ENCODE measurements around the gene TIAM1. TPM values are rescaled to one million over a fixed set of nuclear protein-coding genes. Genes with fewer than 3 reads are reported as not detected.

Gene TIAM1
- total RNA-seq, 4 donors from 2014 or later: 5.4 to 10.6 (median 6.0) TPM

DNA sequence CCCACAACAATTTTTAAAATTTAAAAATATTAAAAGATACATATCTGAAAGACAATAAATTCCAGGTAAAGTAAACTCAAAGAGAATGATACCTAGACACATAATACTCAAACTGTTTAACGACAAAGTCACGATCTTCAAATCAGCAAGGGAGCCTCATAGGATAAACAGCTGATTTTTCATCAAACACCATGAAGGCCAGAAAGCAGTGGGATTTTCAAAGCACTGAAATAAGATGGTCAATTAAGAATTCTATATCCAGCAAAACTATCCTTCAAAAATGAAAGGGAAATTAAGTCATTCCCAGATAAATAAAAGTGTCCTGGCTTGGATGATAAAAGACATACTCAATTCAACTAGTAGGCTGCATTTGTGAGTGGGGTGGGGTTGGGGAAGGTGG, 100.5 kb downstream of the TIAM1 start:
- Histone ChIP-seq H3K27ac (replicated peaks in 1 of 4) (no peak overlapping the region), H3K36me3 (no peaks in the 10 kb centered on the region), H3K9me3 (peaks cover 0 to 38% (median 15%) of the 10 kb centered on the region in 4 donors), H3K27me3 (no peaks in the 10 kb centered on the region), H3K4me1 (no peaks in the 10 kb centered on the region), H3K4me3 (no peak overlapping the region)
- DNase-seq (ENCODE audit: extremely low spot score): no peak
- intact Hi-C loops (cut with DNase I): no loop called here
- WGBS: 96% methylated on average over 2 of the region's 2 CpGs
- no peak for TF ChIP-seq POLR2AphosphoS5 (IDR thresholded peaks at IDR 0.05)
- no peak for TF ChIP-seq EP300 (IDR thresholded peaks at IDR 0.05)
- TF ChIP-seq POLR2A (IDR thresholded peaks at IDR 0.05; ENCODE audit: low read depth): no peak
- TF ChIP-seq, protein P1, sequence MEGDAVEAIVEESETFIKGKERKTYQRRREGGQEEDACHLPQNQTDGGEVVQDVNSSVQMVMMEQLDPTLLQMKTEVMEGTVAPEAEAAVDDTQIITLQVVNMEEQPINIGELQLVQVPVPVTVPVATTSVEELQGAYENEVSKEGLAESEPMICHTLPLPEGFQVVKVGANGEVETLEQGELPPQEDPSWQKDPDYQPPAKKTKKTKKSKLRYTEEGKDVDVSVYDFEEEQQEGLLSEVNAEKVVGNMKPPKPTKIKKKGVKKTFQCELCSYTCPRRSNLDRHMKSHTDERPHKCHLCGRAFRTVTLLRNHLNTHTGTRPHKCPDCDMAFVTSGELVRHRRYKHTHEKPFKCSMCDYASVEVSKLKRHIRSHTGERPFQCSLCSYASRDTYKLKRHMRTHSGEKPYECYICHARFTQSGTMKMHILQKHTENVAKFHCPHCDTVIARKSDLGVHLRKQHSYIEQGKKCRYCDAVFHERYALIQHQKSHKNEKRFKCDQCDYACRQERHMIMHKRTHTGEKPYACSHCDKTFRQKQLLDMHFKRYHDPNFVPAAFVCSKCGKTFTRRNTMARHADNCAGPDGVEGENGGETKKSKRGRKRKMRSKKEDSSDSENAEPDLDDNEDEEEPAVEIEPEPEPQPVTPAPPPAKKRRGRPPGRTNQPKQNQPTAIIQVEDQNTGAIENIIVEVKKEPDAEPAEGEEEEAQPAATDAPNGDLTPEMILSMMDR (IDR thresholded peaks at IDR 0.05): no peak

DNA sequence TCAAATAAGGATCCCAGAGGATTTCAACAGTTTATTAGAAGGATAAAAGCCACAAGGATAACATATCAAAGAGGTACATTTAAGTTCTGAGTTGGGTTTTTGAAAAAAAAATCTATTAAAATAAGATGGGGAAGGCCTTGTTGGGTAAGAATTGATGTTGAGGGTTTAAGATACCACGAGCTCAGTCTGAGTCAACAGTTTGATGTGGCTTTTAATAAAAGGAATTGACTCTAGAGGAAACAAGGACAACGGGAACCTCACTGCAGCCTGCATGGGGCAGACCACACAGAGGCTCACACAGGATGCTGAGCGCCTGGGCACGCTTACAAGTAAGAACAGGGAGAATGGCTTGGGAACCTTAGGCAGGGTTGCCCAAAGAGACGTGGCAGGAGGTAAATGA, 107.5 kb downstream of the TIAM1 start:
- peaks cover 0 to 21% (median 10%) of the 10 kb centered on the region in 4 donors for H3K9me3 ChIP-seq
- intact Hi-C loops (cut with DNase I): no loop called here
- DNase-seq (ENCODE audit: extremely low spot score): no peak

DNA sequence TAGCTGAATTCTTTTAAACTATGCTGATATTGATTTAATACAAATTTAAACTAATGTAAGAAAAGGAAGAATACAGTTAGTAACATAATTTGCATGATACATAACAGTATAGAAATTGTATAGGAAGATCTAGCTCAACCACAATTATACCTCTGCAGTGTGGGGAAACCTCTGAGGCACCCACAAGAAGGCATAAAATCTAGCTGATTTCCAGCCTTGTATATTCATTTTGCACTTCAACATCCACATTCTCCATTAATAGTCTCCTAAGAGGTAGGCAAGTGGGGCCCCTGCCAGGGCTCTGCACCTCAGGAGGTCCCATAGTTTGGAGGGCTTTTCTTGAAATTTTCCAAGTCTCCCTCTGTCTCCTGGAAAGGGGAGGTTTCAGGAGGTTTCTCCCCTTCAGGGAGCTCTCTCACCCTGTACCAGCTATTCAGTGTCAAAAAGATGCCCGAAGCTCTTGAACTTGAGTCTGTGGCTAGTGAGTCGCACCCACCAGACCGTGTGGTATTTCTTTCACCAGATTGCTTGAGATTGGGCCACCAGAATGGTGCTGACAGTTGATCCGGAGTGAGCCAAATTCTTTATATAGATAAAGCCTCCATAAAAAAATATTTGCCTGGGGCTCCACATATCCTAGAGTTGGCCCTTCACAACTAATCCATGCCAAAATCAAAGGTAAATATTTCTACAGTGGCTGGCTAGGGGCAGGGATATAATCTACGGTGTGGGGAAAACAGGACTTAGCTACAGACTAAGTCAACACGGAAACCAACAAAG, 108.2 kb downstream of the TIAM1 start:
- H3K36me3 ChIP-seq: no peaks in the 10 kb centered on the region
- H3K27ac ChIP-seq (replicated peaks in 1 of 4): no peak overlapping the region
- 84% methylated on average over 6 of the region's 6 CpGs for WGBS
- TF ChIP-seq EP300 (IDR thresholded peaks at IDR 0.05) (no peak), POLR2A (IDR thresholded peaks at IDR 0.05; ENCODE audit: low read depth) (no peak), POLR2AphosphoS5 (IDR thresholded peaks at IDR 0.05) (no peak)
- TF ChIP-seq, protein P1 (IDR thresholded peaks at IDR 0.05): no peak
- intact Hi-C loops (cut with DNase I): no loop called here
- no peak overlapping the region for H3K4me3 ChIP-seq
- H3K4me1 ChIP-seq: no peaks in the 10 kb centered on the region
- H3K27me3 ChIP-seq: no peaks in the 10 kb centered on the region
- no peak for DNase-seq (ENCODE audit: extremely low spot score)
- H3K9me3 ChIP-seq: peaks cover 0 to 18% (median 8%) of the 10 kb centered on the region in 4 donors

More for the DNA sequence above, 107.5 kb downstream of the TIAM1 start:
- TF ChIP-seq EP300 (IDR thresholded peaks at IDR 0.05): no peak
- TF ChIP-seq POLR2AphosphoS5 (IDR thresholded peaks at IDR 0.05): no peak
- TF ChIP-seq, protein P1 (IDR thresholded peaks at IDR 0.05): no peak
- Histone ChIP-seq H3K4me1 (no peaks in the 10 kb centered on the region), H3K4me3 (no peak overlapping the region), H3K27ac (replicated peaks in 1 of 4) (no peak overlapping the region), H3K36me3 (no peaks in the 10 kb centered on the region), H3K27me3 (no peaks in the 10 kb centered on the region)
- 82% methylated on average over 5 of the region's 5 CpGs for WGBS

DNA sequence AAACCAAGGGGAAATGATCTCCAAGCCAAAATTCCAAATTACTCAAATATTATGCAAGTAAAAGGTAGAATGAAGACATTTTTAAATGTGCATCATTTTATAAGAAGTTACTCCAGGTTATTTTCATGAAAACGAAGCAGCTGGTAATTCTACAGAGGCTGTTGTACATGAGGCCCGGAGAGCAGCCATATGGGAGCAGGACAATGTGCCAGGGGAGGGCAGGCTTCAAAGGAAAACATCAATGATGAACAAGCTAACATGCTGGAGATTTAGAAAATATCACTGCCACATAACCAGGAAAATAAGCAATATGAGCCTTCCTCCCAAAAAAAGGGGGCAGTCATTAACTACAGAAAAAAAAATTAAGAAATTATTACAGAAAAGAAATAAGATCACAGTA, 109.1 kb downstream of the TIAM1 start:
- Histone ChIP-seq H3K9me3 (peaks cover 0 to 8% (median 2%) of the 10 kb centered on the region in 4 donors), H3K4me1 (no peaks in the 10 kb centered on the region), H3K27me3 (no peaks in the 10 kb centered on the region), H3K36me3 (no peaks in the 10 kb centered on the region), H3K27ac (replicated peaks in 1 of 4) (no peak overlapping the region), H3K4me3 (no peak overlapping the region)
- intact Hi-C loops (cut with DNase I): no loop called here
- WGBS: 81% methylated on average over 2 of the region's 2 CpGs
- no peak for DNase-seq (ENCODE audit: extremely low spot score)
- TF ChIP-seq POLR2A (IDR thresholded peaks at IDR 0.05; ENCODE audit: low read depth): no peak
- TF ChIP-seq, protein P1 (IDR thresholded peaks at IDR 0.05): no peak
- no peak for TF ChIP-seq EP300 (IDR thresholded peaks at IDR 0.05)
- no peak for TF ChIP-seq POLR2AphosphoS5 (IDR thresholded peaks at IDR 0.05)

All from esophagus muscularis mucosa (tissue), 4 donors.